Activated T-helper 1 cell treated with anti-CD3 and anti-CD28 coated beads, Interleukin-2, amount 50 U/mL, for 16 hours (primary cell): ENCODE results near the gene GRK3.

ENCODE experiments used
- DNase-seq, 2 donors: peaks; one replicate each; pipeline ENCODE4 v3.0.0-alpha.2; 2020; ENCODE audit warnings: low read depth in 1 of 2, low spot score in 1 of 2

Gene GRK3

GRCh38 chr22:25726241-25726640 is 161.8 kb downstream of the GRK3 start:
- DNase-seq: no peak

DNA sequence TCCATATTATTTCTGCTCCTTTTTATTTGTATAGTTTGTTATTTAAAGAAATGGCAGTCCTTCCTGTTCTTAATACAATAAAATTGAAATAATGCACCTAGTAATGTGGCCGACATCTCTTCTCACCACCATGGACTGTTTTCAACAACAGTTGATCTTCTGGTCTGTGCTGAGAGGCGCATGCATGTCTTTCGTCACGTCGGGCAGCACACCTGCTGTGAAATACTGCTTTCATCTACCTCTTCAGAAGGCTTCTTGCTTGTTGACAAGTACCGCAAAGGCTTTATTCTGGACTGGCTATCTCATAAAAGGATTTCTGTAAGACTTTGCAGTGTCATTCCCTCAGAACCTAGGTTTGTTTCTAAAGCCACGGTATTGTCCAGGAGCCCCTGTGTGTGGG is 163.6 kb downstream of the GRK3 start:
- no peak for DNase-seq

DNA sequence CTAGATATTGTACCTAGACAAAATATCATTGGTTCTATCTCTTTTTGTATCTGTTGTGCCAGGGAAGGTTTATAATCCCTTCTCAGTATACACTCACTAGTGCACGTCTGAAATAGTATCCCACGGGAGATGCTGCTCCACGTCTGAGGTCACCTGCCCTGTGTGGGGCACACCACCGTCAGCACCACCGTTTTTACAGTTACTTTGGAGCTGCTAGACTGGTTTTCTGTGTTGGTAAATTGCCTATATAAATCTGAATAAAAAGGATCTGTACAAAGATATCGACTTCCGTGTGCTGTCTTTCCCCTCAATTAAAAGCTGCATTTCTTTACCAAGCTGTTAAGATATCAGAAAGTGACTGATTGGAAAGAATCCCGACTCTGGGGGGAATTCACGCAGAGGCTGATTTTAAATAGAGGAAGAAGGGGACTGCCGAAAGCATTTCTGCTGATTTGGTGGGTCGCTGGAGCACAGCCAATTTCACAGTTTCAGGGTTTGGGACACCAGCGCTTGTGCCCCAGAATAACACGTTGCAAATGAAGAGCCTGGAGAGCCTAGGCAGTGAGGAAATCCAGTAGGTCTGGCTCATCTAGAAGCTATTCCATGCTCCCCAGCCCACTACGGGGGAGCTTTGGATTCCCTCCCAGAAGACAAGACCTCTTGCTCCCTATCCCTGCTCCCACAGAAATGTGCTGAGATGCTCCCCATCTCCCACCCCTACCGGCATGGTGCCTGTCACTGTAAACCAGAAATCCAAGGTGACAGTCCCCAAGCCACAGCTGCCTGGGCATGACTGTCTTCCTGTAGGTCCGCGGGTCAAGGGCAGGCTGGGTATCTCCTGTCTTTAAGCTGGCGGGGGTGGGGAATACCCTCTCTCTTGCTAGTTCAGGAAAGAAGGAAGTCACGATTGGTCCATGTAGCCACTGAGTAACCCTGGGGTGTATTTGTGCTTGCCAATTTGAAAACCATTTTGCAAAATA is 164.8 kb downstream of the GRK3 start:
- no peak for DNase-seq

- no peak for DNase-seq
These were observed 171.2 kb downstream of the GRK3 start for GRCh38 chr22:25735650-25736049.

DNA sequence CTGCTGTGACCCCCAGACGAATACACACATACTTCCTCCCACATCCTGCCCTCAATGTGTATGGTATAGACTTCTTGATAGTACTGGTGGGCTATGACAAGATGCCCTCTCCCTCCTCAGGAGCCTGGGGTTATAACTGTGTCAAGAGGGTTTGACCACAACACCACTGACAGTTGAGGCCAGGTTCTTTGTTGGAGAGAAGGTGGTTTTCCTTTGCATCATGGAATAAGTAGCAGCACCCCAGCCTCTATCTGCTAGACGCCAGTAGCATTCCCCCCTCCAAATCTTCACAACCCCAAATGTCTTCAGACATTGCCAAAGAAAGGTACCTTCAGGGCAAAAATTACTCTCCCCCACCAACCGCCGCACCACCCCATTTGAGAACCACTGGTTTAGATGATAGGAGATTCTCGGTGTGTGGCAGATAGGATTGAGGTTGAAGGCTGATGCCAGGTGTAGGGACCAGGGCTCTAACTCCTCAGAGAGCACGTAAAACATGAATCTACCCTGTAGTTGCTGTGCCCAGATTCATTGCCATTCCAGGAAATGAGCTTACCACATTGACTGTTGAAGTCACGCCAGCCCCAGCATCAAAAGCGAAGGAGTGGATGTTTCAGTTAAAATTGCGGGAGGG is 172.0 kb downstream of the GRK3 start:
- DNase-seq: no peak

DNA sequence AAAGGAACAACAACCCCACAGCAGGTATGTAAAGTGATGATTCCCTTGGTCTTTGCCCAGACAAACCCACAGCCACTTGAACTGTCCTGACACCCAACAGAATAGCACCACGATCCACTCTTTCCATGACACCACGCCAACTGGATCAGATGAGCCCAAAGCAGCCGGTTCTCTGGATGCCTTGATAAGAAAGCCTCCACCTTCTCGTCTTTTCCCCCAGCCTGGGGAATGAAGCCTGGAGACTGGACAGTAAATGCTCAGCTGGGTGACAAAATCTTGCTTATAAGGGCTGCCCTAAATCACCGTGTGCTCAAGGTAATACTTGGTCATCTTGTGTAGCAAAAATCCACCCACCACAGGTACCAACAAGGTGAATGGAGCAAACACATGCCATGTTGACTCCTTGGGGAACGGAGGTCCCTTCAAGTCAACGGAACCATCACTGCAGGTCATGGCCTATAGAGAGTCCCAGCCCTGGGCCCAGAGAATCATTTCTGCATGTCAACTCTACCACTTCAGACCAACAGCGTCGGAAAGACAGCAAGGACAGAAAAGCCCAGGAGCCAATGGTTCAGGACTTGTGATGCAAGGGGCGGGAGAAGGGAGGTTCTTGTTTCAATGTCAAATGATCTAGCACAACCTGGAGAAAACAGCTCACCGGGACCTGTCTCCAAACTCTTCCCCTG is 175.3 kb downstream of the GRK3 start:
- DNase-seq: no peak

GRCh38 chr22:25741692-25742626 is 177.5 kb downstream of the GRK3 start, which contains the start of gene MYO18B:
TSS of gene MYO18B (plus strand) at chr22:25742188. CDS start at chr22:25761093, 18,905 bp downstream.
- no peak for DNase-seq

GRCh38 chr22:25742918-25743708 is 178.6 kb downstream of the GRK3 start:
- no peak for DNase-seq

DNA sequence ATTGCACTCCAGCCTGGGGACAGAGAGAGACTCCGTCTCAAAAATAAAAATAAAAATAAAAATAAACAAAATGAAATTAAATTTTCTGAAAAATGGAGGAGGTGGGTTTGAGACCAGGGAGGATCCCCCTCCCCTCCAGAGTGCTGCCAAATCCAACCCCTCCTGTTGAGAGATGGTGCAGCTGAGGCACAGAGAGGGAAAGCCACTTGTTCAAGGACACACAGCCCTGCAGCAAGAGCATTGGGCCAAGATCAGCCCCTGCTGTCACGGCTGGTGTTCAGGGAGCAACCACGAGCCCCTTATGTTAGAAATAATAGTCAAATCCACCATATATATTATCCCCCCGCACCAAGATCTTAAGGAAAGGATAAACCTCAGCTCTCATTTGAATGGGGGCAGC is 180.2 kb downstream of the GRK3 start:
- no peak for DNase-seq

GRCh38 chr22:25745341-25746011 is 181.0 kb downstream of the GRK3 start:
- no peak for DNase-seq

- DNase-seq: no peak
These were observed 181.5 kb downstream of the GRK3 start for GRCh38 chr22:25746012-25746373.

DNA sequence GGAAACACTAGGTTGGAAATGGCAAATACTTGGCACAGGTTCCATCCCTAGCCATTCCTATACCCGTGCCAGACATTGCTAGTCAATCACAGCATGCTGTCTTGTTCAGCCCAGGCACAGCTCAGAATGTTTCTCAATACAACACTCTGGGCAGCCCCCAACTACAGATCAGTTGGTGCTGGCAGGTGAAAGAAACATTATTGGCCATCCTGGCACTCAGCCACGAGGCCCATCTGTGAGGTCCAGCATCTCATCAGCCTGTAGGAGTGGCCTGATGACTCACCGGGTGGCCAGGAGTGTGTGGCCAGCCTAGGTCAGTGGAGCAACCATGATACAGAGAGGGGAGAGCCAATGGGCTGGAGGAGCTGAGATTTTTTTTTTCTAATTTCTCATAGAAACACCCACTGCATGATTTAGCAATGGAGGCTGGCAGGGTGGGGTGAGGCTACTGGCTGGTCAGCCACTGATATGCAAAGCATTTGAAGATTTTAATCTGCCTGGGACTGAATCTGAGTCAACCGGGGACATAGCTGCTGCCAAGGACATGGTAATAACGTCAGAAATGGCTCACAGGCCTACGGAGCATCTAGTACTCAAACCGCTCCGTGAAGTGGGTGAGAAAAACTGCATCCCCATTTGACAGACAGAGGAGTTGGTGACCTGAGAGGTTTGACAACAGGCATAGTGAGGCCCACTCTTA is 182.9 kb downstream of the GRK3 start:
- no peak for DNase-seq

GRCh38 chr22:25748140-25748539 is 183.7 kb downstream of the GRK3 start:
- no peak for DNase-seq

- no peak for DNase-seq
These were observed 184.2 kb downstream of the GRK3 start for GRCh38 chr22:25748704-25749103.

GRCh38 chr22:25749420-25750169 is 185.1 kb downstream of the GRK3 start:
- DNase-seq: no peak

- no peak for DNase-seq
These were observed 186.2 kb downstream of the GRK3 start for GRCh38 chr22:25750569-25751173.

- no peak for DNase-seq
These were observed 186.7 kb downstream of the GRK3 start for GRCh38 chr22:25751174-25751581.
